AG09309 (cell line): ENCODE results near the gene LMF1.

Experiments
- DNase-seq: peaks from one replicate; pipeline ENCODE4 v3.0.0-alpha.2; 2010; ENCODE audit warnings: low read depth
- H3K4me3 ChIP-seq: 2 replicates; pipeline ENCODE4 v1.5.1; 2011; ENCODE audit warnings: mild to moderate bottlenecking, low read depth, low read length, moderate library complexity; ENCODE audit not compliant: control insufficient read depth
- TF ChIP-seq, protein P1 (sequence below): IDR thresholded peaks from 2 replicates; pipeline ENCODE4 v1.5.1; 2011; ENCODE audit warnings: mild to moderate bottlenecking, low read depth, low read length, inconsistent platforms; ENCODE audit not compliant: insufficient read depth, control insufficient read depth; ENCODE audit errors: missing control alignments

Gene LMF1

DNA sequence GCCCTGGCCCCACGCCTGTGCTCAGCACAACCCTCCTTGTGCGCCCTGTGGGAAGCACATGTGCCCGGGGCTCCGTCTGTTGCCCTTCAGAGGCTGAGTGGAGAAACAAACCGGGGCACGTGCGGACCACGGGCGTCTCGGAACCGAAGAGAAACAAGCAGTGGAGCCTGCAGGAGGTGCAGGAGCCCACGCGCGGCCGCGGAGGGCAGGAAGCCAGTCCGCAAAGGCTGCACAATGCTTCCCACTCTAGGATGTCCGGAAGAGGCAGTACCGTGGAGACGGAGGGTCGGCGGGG, 94.8 kb downstream of the LMF1 start:
- DNase-seq, result no peak
- H3K4me3 ChIP-seq, result no peak overlapping the region
- TF ChIP-seq, protein P1, sequence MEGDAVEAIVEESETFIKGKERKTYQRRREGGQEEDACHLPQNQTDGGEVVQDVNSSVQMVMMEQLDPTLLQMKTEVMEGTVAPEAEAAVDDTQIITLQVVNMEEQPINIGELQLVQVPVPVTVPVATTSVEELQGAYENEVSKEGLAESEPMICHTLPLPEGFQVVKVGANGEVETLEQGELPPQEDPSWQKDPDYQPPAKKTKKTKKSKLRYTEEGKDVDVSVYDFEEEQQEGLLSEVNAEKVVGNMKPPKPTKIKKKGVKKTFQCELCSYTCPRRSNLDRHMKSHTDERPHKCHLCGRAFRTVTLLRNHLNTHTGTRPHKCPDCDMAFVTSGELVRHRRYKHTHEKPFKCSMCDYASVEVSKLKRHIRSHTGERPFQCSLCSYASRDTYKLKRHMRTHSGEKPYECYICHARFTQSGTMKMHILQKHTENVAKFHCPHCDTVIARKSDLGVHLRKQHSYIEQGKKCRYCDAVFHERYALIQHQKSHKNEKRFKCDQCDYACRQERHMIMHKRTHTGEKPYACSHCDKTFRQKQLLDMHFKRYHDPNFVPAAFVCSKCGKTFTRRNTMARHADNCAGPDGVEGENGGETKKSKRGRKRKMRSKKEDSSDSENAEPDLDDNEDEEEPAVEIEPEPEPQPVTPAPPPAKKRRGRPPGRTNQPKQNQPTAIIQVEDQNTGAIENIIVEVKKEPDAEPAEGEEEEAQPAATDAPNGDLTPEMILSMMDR, result no peak

DNA sequence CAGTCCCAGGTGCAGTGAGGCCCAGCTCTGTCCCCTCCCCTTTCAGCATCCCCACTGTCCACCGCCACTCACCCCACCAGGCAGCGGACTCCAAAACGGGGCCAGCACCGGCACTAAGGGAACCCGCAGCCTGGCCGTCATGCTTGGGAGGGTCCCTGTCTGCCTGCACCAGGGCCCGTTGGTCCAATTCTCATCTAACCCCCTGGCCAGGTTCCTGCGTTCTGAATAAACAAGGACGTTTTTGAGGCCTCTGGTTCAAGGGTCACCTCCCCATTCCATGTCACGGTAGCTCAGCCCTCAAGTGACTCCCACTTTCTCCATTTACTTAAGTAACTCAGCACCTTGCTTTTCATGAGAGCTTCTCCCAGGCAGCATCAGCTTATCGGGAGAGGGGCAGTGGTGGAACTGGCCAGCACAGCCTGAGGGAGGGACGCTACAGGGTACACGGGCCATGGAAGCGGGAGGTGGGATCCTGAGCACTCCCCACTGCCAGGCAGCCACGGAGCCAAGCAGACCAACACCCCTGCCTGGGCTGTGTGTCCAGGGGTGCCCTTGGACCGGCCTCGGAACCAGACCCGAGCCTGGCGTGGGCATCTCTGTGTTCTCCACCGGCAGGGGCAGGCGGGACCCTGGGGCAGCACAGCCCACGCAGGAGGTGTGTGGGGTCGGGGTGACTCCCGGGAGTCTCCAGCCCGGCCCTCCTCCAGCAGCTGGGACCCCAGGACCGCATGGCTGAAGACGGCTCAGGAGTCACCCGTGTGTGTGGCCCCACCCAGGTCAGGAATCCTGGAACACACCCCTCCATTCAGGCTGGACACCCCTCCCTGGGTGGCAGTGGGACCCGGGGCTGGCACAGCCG, 95.4 kb downstream of the LMF1 start:
- no peak for DNase-seq
- TF ChIP-seq, protein P1, result no peak
- H3K4me3 ChIP-seq, result no peak overlapping the region

DNA sequence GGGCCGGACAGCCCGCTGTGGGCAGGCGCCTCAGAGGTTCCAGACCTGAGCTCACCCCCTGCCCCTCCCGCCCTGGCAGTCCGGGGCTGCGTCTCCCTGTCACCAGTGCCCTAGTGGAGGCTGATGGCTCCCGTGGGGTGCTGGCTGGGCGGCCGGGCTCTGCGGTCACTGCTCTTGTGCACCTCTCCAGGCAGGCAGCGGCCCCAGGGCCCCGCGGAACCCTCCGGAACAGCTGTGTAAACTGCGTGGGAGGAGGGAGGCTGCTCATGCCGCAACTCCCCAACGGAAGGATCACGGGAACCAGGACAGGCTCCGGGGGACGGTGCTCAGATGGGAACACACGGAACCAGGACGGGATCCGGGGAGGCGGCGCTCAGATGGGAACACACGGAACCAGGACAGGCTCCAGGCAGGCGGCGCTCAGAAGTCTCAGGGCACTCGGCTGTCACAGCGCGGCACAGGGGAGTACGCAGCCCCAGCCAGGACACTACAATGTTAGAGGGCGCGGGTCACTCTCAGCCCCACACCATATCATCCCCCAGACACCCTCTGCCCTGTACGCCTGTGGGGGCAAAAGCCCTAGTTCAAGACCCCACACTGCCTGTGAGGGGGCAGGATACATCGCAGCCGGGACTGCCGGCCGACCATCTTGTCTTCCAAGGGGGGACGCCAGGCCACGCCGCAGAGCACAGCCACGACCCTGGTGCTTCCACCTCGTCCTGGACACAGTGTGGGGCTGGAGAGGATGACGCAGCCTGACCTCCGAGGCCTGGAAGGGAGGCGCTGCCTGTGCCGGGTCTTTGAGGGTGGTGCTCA, 96.2 kb downstream of the LMF1 start:
- DNase-seq, result no peak
- TF ChIP-seq, protein P1, result no peak
- no peak overlapping the region for H3K4me3 ChIP-seq

DNA sequence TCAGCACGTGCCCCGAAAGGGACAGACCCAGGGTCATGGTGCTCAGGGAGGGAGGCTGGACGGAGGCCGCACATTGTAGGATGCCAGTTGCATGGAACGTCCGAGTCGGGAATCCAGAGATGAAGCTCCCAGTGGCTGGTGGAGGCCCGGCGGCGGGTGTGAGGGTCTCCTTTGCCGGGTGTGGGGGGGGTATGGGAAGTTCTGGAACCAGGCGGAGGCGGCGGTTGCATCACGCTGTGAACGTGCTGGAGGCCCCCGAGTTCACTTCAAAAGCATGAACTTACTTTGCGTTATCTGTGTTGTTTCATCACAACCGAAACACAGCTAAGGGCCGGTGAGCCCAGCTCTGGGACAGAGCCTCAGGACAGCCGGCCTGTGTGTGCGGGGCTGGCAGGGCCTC, 96.9 kb downstream of the LMF1 start:
- no peak overlapping the region for H3K4me3 ChIP-seq
- TF ChIP-seq, protein P1, result no peak
- no peak for DNase-seq

DNA sequence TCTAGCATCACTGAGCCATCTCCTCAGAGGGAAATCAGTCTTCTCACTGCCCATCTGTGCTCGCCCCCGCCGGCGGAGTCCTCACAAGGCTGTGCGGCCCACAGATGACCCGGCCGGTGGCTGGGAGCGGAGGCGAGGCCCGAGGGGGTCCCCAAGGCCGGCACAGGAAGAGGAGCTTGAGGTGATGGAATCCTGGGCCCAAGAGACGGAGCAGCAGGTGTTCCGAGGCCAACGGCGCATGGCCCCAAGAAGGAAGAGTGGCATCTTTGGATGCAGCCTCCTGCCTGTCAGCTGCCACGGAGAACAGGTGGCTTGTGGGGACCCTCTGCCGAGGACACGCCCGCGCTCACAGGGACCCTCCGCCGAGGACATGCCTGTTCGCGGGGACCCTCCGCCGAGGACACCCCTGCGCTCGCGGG, 97.5 kb downstream of the LMF1 start:
- TF ChIP-seq, protein P1, result no peak
- DNase-seq, result no peak
- no peak overlapping the region for H3K4me3 ChIP-seq

DNA sequence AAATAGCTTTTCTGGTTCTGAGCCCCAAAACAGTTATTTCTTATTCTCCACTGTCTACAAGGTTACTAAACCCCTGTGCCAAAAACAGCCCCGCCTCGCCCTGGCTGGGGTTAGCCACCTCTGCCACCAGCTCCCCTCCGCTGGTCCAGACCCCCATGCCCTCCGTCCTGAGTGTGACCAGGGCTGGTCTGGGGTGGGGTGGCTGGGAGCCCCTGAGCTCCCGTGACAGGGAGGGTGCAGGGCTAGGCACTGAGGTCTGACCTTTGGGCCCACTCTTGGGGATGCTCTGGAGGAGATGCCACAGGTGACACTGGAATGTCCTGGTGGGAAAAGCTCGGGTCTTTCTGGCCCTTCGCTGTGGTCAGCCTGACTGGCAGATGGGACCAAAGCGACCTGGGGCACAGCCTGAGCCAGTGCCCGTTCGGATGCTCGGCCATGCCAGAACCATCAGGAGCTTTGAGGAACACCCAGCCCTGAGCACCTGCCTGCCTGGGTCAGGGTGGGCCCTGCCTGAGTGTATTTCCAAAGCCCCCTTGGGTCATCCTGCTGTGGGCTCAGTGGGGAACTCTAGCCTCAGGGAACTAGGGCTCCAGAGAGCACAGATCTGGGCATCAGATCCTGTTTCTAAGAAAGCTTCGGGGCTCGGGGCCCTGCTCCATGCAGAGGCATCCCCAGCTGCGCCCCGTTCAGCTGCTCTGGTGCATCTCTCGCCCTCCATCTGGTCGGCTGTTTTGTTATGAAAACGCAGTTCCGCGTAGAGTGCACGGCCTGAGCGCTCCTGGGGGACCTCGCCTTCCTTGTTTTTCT, 98.1 kb downstream of the LMF1 start:
- H3K4me3 ChIP-seq, result no peak overlapping the region
- no peak for DNase-seq
- TF ChIP-seq, protein P1, result no peak
